Liver (tissue), 9 donors: ENCODE results near the gene ADRM1. TPM values are rescaled to one million over a fixed set of nuclear protein-coding genes. Genes with fewer than 3 reads are reported as not detected.

ENCODE experiments used
- DNase-seq: peaks from one replicate; pipeline ENCODE4 v3.0.0-alpha.2; 2017; ENCODE audit warnings: low spot score
- H3K27ac ChIP-seq, 2 donors: one replicate each; pipeline ENCODE4 v1.7.0; 2013; ENCODE audit warnings: inconsistent platforms in 2 of 2, low read length in 2 of 2, control low read depth in 1 of 2, low read depth in 1 of 2, mild to moderate bottlenecking in 1 of 2
- H3K27me3 ChIP-seq, 4 donors: one replicate each; pipeline versions ENCODE4 v1.6.1 to v1.7.0; 2013; ENCODE audit warnings: low read length in 3 of 4, inconsistent platforms in 1 of 4, mild to moderate bottlenecking in 1 of 4, moderate library complexity in 1 of 4; ENCODE audit not compliant: control insufficient read depth in 4 of 4, insufficient read depth in 4 of 4
- H3K36me3 ChIP-seq, 4 donors: one replicate each; pipeline versions ENCODE4 v1.6.1 to v1.7.0; 2013; ENCODE audit warnings: low read length in 3 of 4, mild to moderate bottlenecking in 3 of 4, low read depth in 1 of 4, moderate library complexity in 1 of 4; ENCODE audit not compliant: control insufficient read depth in 4 of 4, insufficient read depth in 3 of 4
- H3K4me1 ChIP-seq, 4 donors: one replicate each; pipeline versions ENCODE4 v1.6.1 to v1.7.0; 2013; ENCODE audit warnings: low read length in 3 of 4, mild to moderate bottlenecking in 3 of 4, moderate library complexity in 1 of 4; ENCODE audit not compliant: control insufficient read depth in 4 of 4, insufficient read depth in 4 of 4
- H3K4me3 ChIP-seq, 3 donors: one replicate each; pipeline versions ENCODE4 v1.6.1 to v1.7.0; 2013; ENCODE audit warnings: low read length in 3 of 3, control low read depth in 1 of 3, low read depth in 1 of 3, mild to moderate bottlenecking in 1 of 3
- H3K9ac ChIP-seq, 2 donors: one replicate each; pipeline ENCODE4 v1.7.0; 2013; ENCODE audit warnings: low read length in 2 of 2, mild to moderate bottlenecking in 2 of 2, moderate library complexity in 2 of 2, control low read depth in 1 of 2, low read depth in 1 of 2
- H3K9me3 ChIP-seq, 4 donors: one replicate each; pipeline versions ENCODE4 v1.6.1 to v1.7.0; 2013; ENCODE audit warnings: low read length in 3 of 4; ENCODE audit not compliant: control insufficient read depth in 4 of 4
- ATF3 ChIP-seq: IDR thresholded peaks from 2 replicates; pipeline ENCODE4 v1.6.1; 2016; ENCODE audit warnings: antibody characterized with exemption
- CTCF ChIP-seq: fragments of 150-350 bp; IDR thresholded peaks from 2 replicates; pipeline ENCODE4 v1.5.1; 2017; ENCODE audit warnings: improper control_type of control experiment, low read depth, low read length; ENCODE audit not compliant: missing input control
- FOXA2 ChIP-seq: IDR thresholded peaks from 2 replicates; pipeline ENCODE4 v1.6.1; 2016; ENCODE audit warnings: antibody characterized with exemption
- GABPA ChIP-seq, 2 donors: IDR thresholded peaks in 1 of 2; conservative IDR thresholded peaks in 1 of 2; 2 replicates each; pipeline ENCODE4 v1.6.1; 2016; ENCODE audit warnings: antibody characterized with exemption in 2 of 2, mild to moderate bottlenecking in 1 of 2, moderate library complexity in 1 of 2
- HNF4A ChIP-seq, 2 donors: conservative IDR thresholded peaks; 2 replicates each; pipeline ENCODE4 v1.6.1; 2016; ENCODE audit warnings: antibody characterized with exemption in 2 of 2, mild to moderate bottlenecking in 2 of 2
- JUND ChIP-seq, 2 donors: IDR thresholded peaks; 2 replicates each; pipeline ENCODE4 v1.6.1; 2016; ENCODE audit warnings: antibody characterized with exemption in 2 of 2
- MAX ChIP-seq: IDR thresholded peaks from 2 replicates; pipeline ENCODE4 v1.6.1; 2016; ENCODE audit warnings: antibody characterized with exemption
- NR2F2 ChIP-seq: IDR thresholded peaks from 2 replicates; pipeline ENCODE4 v1.6.1; 2016; ENCODE audit warnings: antibody characterized with exemption
- RAD21 ChIP-seq, 2 donors: IDR thresholded peaks; 2 replicates each; pipeline ENCODE4 v1.6.1; 2016; ENCODE audit warnings: antibody characterized with exemption in 2 of 2, mild to moderate bottlenecking in 2 of 2
- SP1 ChIP-seq: IDR thresholded peaks from 2 replicates; pipeline ENCODE4 v1.6.1; 2018; ENCODE audit warnings: antibody characterized with exemption, mild to moderate bottlenecking
- TAF1 ChIP-seq: conservative IDR thresholded peaks from 2 replicates; pipeline ENCODE4 v1.6.1; 2016; ENCODE audit warnings: antibody characterized with exemption, mild to moderate bottlenecking
- YY1 ChIP-seq: IDR thresholded peaks from 2 replicates; pipeline ENCODE4 v1.6.1; 2016; ENCODE audit warnings: antibody characterized with exemption, mild to moderate bottlenecking
- ZBTB33 ChIP-seq: IDR thresholded peaks from 2 replicates; pipeline ENCODE4 v1.6.1; 2016; ENCODE audit warnings: antibody characterized with exemption
- WGBS: extraction: QIAGEN DNeasy Blood & Tissue Kit; methylation state at CpG from one replicate; pipeline ENCODE4 v1.1.7; 2013; 5-methylcytosine and 5-hydroxymethylcytosine counted together
- polyA plus RNA-seq, 2 donors: library from polyadenylated mRNA; stranded (reverse) in 1 of 2; unstranded in 1 of 2; fragments of 200-250 nt in 1 of 2; fragments of >200 nt in 1 of 2; fragmentation: Nextera tagmentation in 1 of 2; extraction: Ambion mirVana in 1 of 2; gene quantifications; one replicate each; pipeline versions ENCODE4 v1.2.1 to v1.2.3, GENCODE V29; 2013 to 2015
- total RNA-seq, 2 donors: library from RNA; depleted of rRNA; stranded (reverse); fragments of >200 nt; gene quantifications; one replicate each; pipeline ENCODE4 v1.2.3, GENCODE V29; 2014
- donor health status: healthy.
- donor health status: healthy.
- donor health status: healthy.
- donor health status: healthy.
- donor health status: healthy.

Gene ADRM1
- total and polyA plus RNA-seq, 4 donors, result 45.3 to 91.0 (median 77.3) TPM

GRCh38 chr20:62325172-62325905 lies 22.5 kb downstream of the ADRM1 start:
- Histone ChIP-seq H3K27me3 (no peaks in the 10 kb centered on the region), H3K9me3 (no peaks in the 10 kb centered on the region), H3K9ac (no peak overlapping the region), H3K36me3 (peaks cover 0 to 47% (median 12%) of the 10 kb centered on the region in 4 donors), H3K4me3 (no peak overlapping the region), H3K27ac (no peak overlapping the region), H3K4me1 (peaks cover 0 to 16% (median 4%) of the 10 kb centered on the region in 4 donors)
- TF ChIP-seq YY1 (no peak), GABPA (IDR thresholded peaks at IDR 0.05 in 1 of 2, conservative IDR thresholded peaks at IDR 0.05 in 1 of 2) (no peak), FOXA2 (no peak), ATF3 (no peak), SP1 (no peak), TAF1 (no peak), ZBTB33 (no peak), NR2F2 (no peak)
- DNase-seq, result no peak
- 92% methylated on average over 14 of the region's 14 CpGs for whole genome bisulfite sequencing

- TF ChIP-seq JUND (IDR thresholded peaks at IDR 0.05) (no peak), YY1 (no peak), RAD21 (IDR thresholded peaks at IDR 0.05) (no peak), FOXA2 (no peak), CTCF (no peak), HNF4A (conservative IDR thresholded peaks at IDR 0.05) (no peak), MAX (no peak)
- WGBS, result 93% methylated on average over 14 of the region's 14 CpGs
- DNase-seq, result no peak
- Histone ChIP-seq H3K9me3 (no peaks in the 10 kb centered on the region), H3K4me3 (no peak overlapping the region), H3K27me3 (no peaks in the 10 kb centered on the region), H3K36me3 (peaks cover 0 to 57% (median 14%) of the 10 kb centered on the region in 4 donors), H3K27ac (no peak overlapping the region), H3K4me1 (peaks cover 0 to 9% (median 2%) of the 10 kb centered on the region in 4 donors), H3K9ac (no peak overlapping the region)
Observed at GRCh38 chr20:62326559-62326958, 23.8 kb downstream of the ADRM1 start.
